Endothelial cell of umbilical vein (primary cell): ENCODE data around the gene GAB2. TPM values are rescaled to one million over a fixed set of nuclear protein-coding genes. Genes with fewer than 3 reads are reported as not detected.

Experiments used
- BruUV-seq: library from RNA; stranded (reverse); fragments of 400-500 nt; replicated peaks from 2 replicates; lab custom pipeline; 2021; lab: Mats Ljungman, UMichigan
- CTCF ChIA-PET: fragments of 300-600, 350-600 bp; sonication (Branson Sonifier 250); formaldehyde crosslinking; loops from one replicate; lab custom pipeline; 2021; ENCODE audit warnings: antibody characterized with exemption, inconsistent platforms; lab: Charles Lee
- POLR2A ChIA-PET: fragments of 300-600, 350-600 bp; sonication (Branson Sonifier 250); formaldehyde crosslinking; loops from one replicate; lab custom pipeline; 2021; ENCODE audit warnings: antibody characterized with exemption, inconsistent platforms; lab: Charles Lee
- DNase-seq: peaks from one replicate; pipeline ENCODE4 v3.0.0-alpha.2; 2011; ENCODE audit warnings: low read depth, low spot score
- FAIRE-seq: peaks from 2 replicates; lab custom pipeline; 2011; peaks lifted over from hg19 to GRCh38; lab: Jason Lieb, UNC
- H2AFZ ChIP-seq: 2 replicates; pipeline ENCODE4 v1.6.0; 2012; ENCODE audit warnings: low read depth, low read length, control low read depth, inconsistent platforms
- H3K27ac ChIP-seq: 2 replicates; pipeline ENCODE4 v1.5.1; 2011; ENCODE audit warnings: low read depth, mild to moderate bottlenecking, control low read depth, low read length, moderate library complexity; ENCODE audit not compliant: insufficient read depth
- H3K27me3 ChIP-seq, 2 experiments: 2 replicates each; pipeline versions ENCODE4 v1.6.0 to v1.6.1; 2011; ENCODE audit warnings: low read length in 2 of 2, mixed read lengths in 1 of 2; ENCODE audit not compliant: control insufficient read depth in 2 of 2, insufficient read depth in 2 of 2
- H3K36me3 ChIP-seq, 2 experiments: 2 replicates in 1 of 2; 3 replicates in 1 of 2; pipeline ENCODE4 v1.5.1; 2011; ENCODE audit warnings: low read length in 2 of 2, mild to moderate bottlenecking in 1 of 2, moderate library complexity in 1 of 2; ENCODE audit not compliant: control insufficient read depth in 2 of 2, insufficient read depth in 2 of 2; ENCODE audit errors: extremely low read depth in 1 of 2
- H3K4me1 ChIP-seq: 3 replicates; pipeline ENCODE4 v1.5.1; 2011; ENCODE audit warnings: mild to moderate bottlenecking, low read length; ENCODE audit not compliant: control insufficient read depth, insufficient read depth; ENCODE audit errors: extremely low read depth
- H3K4me2 ChIP-seq: 2 replicates; pipeline ENCODE4 v1.6.1; 2011; ENCODE audit warnings: low read length, control low read depth, mixed read lengths; ENCODE audit not compliant: insufficient read depth
- H3K4me3 ChIP-seq, 3 experiments: fragments of 200-600 bp in 1 of 3; sonication (generic), shearing (Covaris generic) in 1 of 3; replicated peaks in 1 of 3; 2 replicates each; pipeline ENCODE4 v1.5.1; 2011 to 2016; ENCODE audit warnings: control low read depth in 3 of 3, low read length in 3 of 3, mild to moderate bottlenecking in 2 of 3, inconsistent platforms in 1 of 3, low read depth in 1 of 3, moderate library complexity in 1 of 3; ENCODE audit not compliant: insufficient read depth in 1 of 3
- H3K79me2 ChIP-seq: 2 replicates; pipeline ENCODE4 v1.6.0; 2012; ENCODE audit warnings: low read length, inconsistent platforms; ENCODE audit not compliant: control insufficient read depth, insufficient read depth
- H3K9ac ChIP-seq: replicated peaks from 2 replicates; pipeline ENCODE3; 2011; ENCODE audit warnings: low read length, control low read depth; ENCODE audit not compliant: insufficient read depth; ENCODE audit errors: extremely low read depth
- H3K9me1 ChIP-seq: replicated peaks from 3 replicates; pipeline ENCODE4 v1.6.0; 2011; ENCODE audit warnings: mild to moderate bottlenecking, low read length; ENCODE audit not compliant: control insufficient read depth, insufficient read depth; ENCODE audit errors: extremely low read depth
- H3K9me3 ChIP-seq: replicated peaks from 2 replicates; pipeline ENCODE4 v1.5.1; 2012; ENCODE audit warnings: low read length, inconsistent platforms; ENCODE audit not compliant: control insufficient read depth, insufficient read depth
- H4K20me1 ChIP-seq: replicated peaks from 2 replicates; pipeline ENCODE3; 2011; ENCODE audit warnings: mild to moderate bottlenecking, low read length; ENCODE audit not compliant: control insufficient read depth, insufficient read depth; ENCODE audit errors: extremely low read depth
- EZH2 ChIP-seq: IDR thresholded peaks from 2 replicates; pipeline ENCODE4 v1.6.1; 2012; ENCODE audit warnings: borderline replicate concordance, low read depth, mild to moderate bottlenecking, moderate library complexity, low read length, inconsistent platforms; ENCODE audit not compliant: severe bottlenecking
- FOS ChIP-seq: IDR thresholded peaks from 2 replicates; pipeline ENCODE4 v1.6.1; 2011; ENCODE audit warnings: mild to moderate bottlenecking, low read length, moderate library complexity, borderline replicate concordance; ENCODE audit not compliant: insufficient read depth
- GATA2 ChIP-seq: IDR thresholded peaks from 2 replicates; pipeline ENCODE4 v1.7.0; 2011; ENCODE audit warnings: low read depth, mild to moderate bottlenecking, moderate library complexity, mixed read lengths, low read length; ENCODE audit not compliant: insufficient read length, insufficient read depth
- JUN ChIP-seq: IDR thresholded peaks from 2 replicates; pipeline ENCODE4 v1.6.1; 2011; ENCODE audit warnings: borderline replicate concordance, low read depth; ENCODE audit not compliant: insufficient read length, insufficient read depth
- MYC ChIP-seq: IDR thresholded peaks from one replicate; pipeline ENCODE4 v1.6.1; 2011; ENCODE audit warnings: mild to moderate bottlenecking, low read depth, low read length
- POLR2A ChIP-seq: IDR thresholded peaks from 2 replicates; pipeline ENCODE4 v1.6.1; 2012; ENCODE audit warnings: low read depth, mild to moderate bottlenecking, control low read depth, low read length
- POLR2AphosphoS5 ChIP-seq: IDR thresholded peaks from 2 replicates; pipeline ENCODE4 v1.6.1; 2012; ENCODE audit warnings: low read depth, mild to moderate bottlenecking, control low read depth, low read length, moderate library complexity; ENCODE audit not compliant: insufficient read depth
- dilution Hi-C: fragments of 300-500 bp; cut with MboI; formaldehyde crosslinking; loops from one replicate; pipeline ENCODE4 v1.15.0; 2019; ENCODE audit warnings: low sequenced_read_pairs; ENCODE audit not compliant: extremely low pct_ligation_motif_present
- intact Hi-C: fragments of 100-400 bp; cut with micrococcal nuclease; formaldehyde crosslinking; loops from one replicate; pipeline ENCODE4 v1.10.0; 2022
- polyA plus RNA-seq, 4 experiments: library from polyadenylated mRNA; depleted of rRNA in 3 of 4; stranded (reverse) in 3 of 4; unstranded in 1 of 4; fragments of >200 nt; gene quantifications; 2 replicates each; pipeline versions ENCODE4 v1.2.1 to v1.2.3, GENCODE V29; 2011 to 2012; ENCODE audit warnings: missing spikeins in 1 of 4
- total RNA-seq: library from RNA; stranded (reverse); gene quantifications from 2 replicates; pipeline ENCODE4 v1.2.3, GENCODE V29; 2021
- TF ChIP-seq, protein P1 (sequence below), 2 donors: IDR thresholded peaks; 1 replicate in 1 of 2; 2 replicates in 1 of 2; pipeline ENCODE4 v1.5.1; 2011; ENCODE audit warnings: low read length in 2 of 2, mild to moderate bottlenecking in 2 of 2, moderate library complexity in 2 of 2, control low read depth in 1 of 2, inconsistent platforms in 1 of 2, low read depth in 1 of 2; ENCODE audit not compliant: insufficient read depth in 1 of 2; ENCODE audit errors: extremely low read depth in 1 of 2
- TF ChIP-seq, protein P2 (sequence below): IDR thresholded peaks from 2 replicates; pipeline ENCODE4 v1.6.1; 2011; ENCODE audit not compliant: insufficient read depth, insufficient read length

Gene GAB2
- total and polyA plus RNA-seq, 2 donors (not counting 3 experiments of a cell fraction or from before 2014, with no cell fraction given) = 19.6 to 39.6 TPM

GRCh38 chr11:78338138-78338537 lies 79.5 kb downstream of the GAB2 start:
- H3K4me3 ChIP-seq = no peak overlapping the region
- H4K20me1 ChIP-seq = peaks cover 7% of the 10 kb centered on the region
- peaks cover 56% of the 10 kb centered on the region for H3K79me2 ChIP-seq
- no peaks in the 10 kb centered on the region for H3K9me3 ChIP-seq
- TF ChIP-seq FOS (no peak), MYC (no peak), GATA2 (no peak), POLR2A (no peak), POLR2AphosphoS5 (no peak), EZH2 (no peak), JUN (no peak)
- TF ChIP-seq, protein P1, sequence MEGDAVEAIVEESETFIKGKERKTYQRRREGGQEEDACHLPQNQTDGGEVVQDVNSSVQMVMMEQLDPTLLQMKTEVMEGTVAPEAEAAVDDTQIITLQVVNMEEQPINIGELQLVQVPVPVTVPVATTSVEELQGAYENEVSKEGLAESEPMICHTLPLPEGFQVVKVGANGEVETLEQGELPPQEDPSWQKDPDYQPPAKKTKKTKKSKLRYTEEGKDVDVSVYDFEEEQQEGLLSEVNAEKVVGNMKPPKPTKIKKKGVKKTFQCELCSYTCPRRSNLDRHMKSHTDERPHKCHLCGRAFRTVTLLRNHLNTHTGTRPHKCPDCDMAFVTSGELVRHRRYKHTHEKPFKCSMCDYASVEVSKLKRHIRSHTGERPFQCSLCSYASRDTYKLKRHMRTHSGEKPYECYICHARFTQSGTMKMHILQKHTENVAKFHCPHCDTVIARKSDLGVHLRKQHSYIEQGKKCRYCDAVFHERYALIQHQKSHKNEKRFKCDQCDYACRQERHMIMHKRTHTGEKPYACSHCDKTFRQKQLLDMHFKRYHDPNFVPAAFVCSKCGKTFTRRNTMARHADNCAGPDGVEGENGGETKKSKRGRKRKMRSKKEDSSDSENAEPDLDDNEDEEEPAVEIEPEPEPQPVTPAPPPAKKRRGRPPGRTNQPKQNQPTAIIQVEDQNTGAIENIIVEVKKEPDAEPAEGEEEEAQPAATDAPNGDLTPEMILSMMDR (IDR thresholded peaks at IDR 0.05; ENCODE audit: extremely low read depth in 1 of 2, insufficient read depth in 1 of 2, low read depth in 1 of 2, low read length in 2 of 2) = no peak
- TF ChIP-seq, protein P2, sequence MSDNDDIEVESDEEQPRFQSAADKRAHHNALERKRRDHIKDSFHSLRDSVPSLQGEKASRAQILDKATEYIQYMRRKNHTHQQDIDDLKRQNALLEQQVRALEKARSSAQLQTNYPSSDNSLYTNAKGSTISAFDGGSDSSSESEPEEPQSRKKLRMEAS = no peak
- H3K9ac ChIP-seq = no peak overlapping the region
- no peak overlapping the region for H3K4me2 ChIP-seq
- DNase-seq = no peak
- no peak for FAIRE-seq
- ChIA-PET POLR2A (no interaction called here), CTCF (interaction anchor here (1.6 kb wide), 1 partner anchor 18 kb away, joined by 4 read pairs; no protein-coding TSS in a partner anchor)
- H3K27ac ChIP-seq = no peak overlapping the region
- intact Hi-C loops (no loop called here), dilution Hi-C loops (no loop called here)
- BruUV-seq = no TSS peak
- H2AFZ ChIP-seq = no peak overlapping the region
- H3K36me3 ChIP-seq = no peaks in the 10 kb centered on the region
- H3K4me1 ChIP-seq = no peaks in the 10 kb centered on the region
- H3K27me3 ChIP-seq = no peaks in the 10 kb centered on the region
- no peaks in the 10 kb centered on the region for H3K9me1 ChIP-seq
